Mesenchymal stem cell (in vitro differentiated cells and primary cell): ENCODE measurements around the gene BIK.

Experiments used
- DNase-seq: peaks from one replicate; pipeline ENCODE4 v3.0.0-alpha.2; 2013
- H2AFZ ChIP-seq: one replicate; pipeline ENCODE4 v1.6.1; 2013; ENCODE audit warnings: low read depth, mild to moderate bottlenecking, control low read depth, inconsistent platforms, low read length, moderate library complexity
- H2AK5ac ChIP-seq: 2 replicates; pipeline ENCODE4 v1.6.1; 2013; ENCODE audit warnings: low read length, moderate library complexity, mild to moderate bottlenecking, inconsistent platforms; ENCODE audit not compliant: severe bottlenecking
- H2BK120ac ChIP-seq: one replicate; pipeline ENCODE4 v1.6.1; 2013; ENCODE audit warnings: low read depth, mild to moderate bottlenecking, inconsistent platforms, low read length, moderate library complexity
- H2BK12ac ChIP-seq, 2 experiments: one replicate each; pipeline ENCODE4 v1.6.1; 2013; ENCODE audit warnings: inconsistent platforms in 2 of 2, low read length in 2 of 2, mild to moderate bottlenecking in 2 of 2, moderate library complexity in 2 of 2, control low read depth in 1 of 2
- H2BK15ac ChIP-seq: one replicate; pipeline ENCODE4 v1.6.1; 2013; ENCODE audit warnings: mild to moderate bottlenecking, low read depth, inconsistent platforms; ENCODE audit not compliant: poor library complexity, severe bottlenecking
- H2BK5ac ChIP-seq: 2 replicates; pipeline ENCODE4 v1.6.1; 2013; ENCODE audit warnings: low read depth, mild to moderate bottlenecking, low read length, control low read depth, inconsistent platforms; ENCODE audit not compliant: poor library complexity, severe bottlenecking
- H3K14ac ChIP-seq, 2 experiments: one replicate each; pipeline ENCODE4 v1.6.1; 2013; ENCODE audit warnings: inconsistent platforms in 2 of 2, low read length in 2 of 2, control low read depth in 1 of 2, mild to moderate bottlenecking in 1 of 2, moderate library complexity in 1 of 2
- H3K18ac ChIP-seq, 2 experiments: one replicate each; pipeline ENCODE4 v1.6.1; 2013; ENCODE audit warnings: inconsistent platforms in 2 of 2, low read length in 2 of 2, control low read depth in 1 of 2, low read depth in 1 of 2, mild to moderate bottlenecking in 1 of 2
- H3K23ac ChIP-seq, 2 experiments: one replicate each; pipeline ENCODE4 v1.6.1; 2013; ENCODE audit warnings: inconsistent platforms in 2 of 2, low read length in 2 of 2, mild to moderate bottlenecking in 2 of 2, moderate library complexity in 2 of 2, control low read depth in 1 of 2
- H3K27ac ChIP-seq: 2 replicates; pipeline ENCODE4 v1.5.1; 2013; ENCODE audit warnings: mild to moderate bottlenecking, moderate library complexity, low read length, control low read depth, inconsistent platforms; ENCODE audit not compliant: poor library complexity, severe bottlenecking
- H3K27me3 ChIP-seq, 2 experiments: 2 replicates each; pipeline versions ENCODE4 v1.6.1 to v1.7.0; 2013; ENCODE audit warnings: low read length in 2 of 2, mild to moderate bottlenecking in 2 of 2, moderate library complexity in 2 of 2, control low read depth in 1 of 2, inconsistent platforms in 1 of 2; ENCODE audit not compliant: control insufficient read depth in 1 of 2, insufficient read depth in 1 of 2
- H3K36me3 ChIP-seq, 2 experiments: 2 replicates each; pipeline versions ENCODE4 v1.6.1 to v1.7.0; 2013; ENCODE audit warnings: low read length in 2 of 2, control low read depth in 1 of 2, inconsistent platforms in 1 of 2, low read depth in 1 of 2, mild to moderate bottlenecking in 1 of 2; ENCODE audit not compliant: insufficient read depth in 2 of 2, control insufficient read depth in 1 of 2
- H3K4ac ChIP-seq, 2 experiments: one replicate each; pipeline ENCODE4 v1.6.1; 2013; ENCODE audit warnings: inconsistent platforms in 2 of 2, low read length in 2 of 2, mild to moderate bottlenecking in 2 of 2, moderate library complexity in 2 of 2, control low read depth in 1 of 2, low read depth in 1 of 2
- H3K4me1 ChIP-seq: 2 replicates; pipeline ENCODE4 v1.6.1; 2013; ENCODE audit warnings: low read depth, low read length, control low read depth; ENCODE audit not compliant: control insufficient read depth, insufficient read depth
- H3K4me2 ChIP-seq: 2 replicates; pipeline ENCODE4 v1.6.1; 2013; ENCODE audit warnings: low read length, mild to moderate bottlenecking, inconsistent platforms; ENCODE audit not compliant: poor library complexity, severe bottlenecking
- H3K4me3 ChIP-seq, 2 experiments: 2 replicates each; pipeline versions ENCODE4 v1.5.1 to v1.7.0; 2013; ENCODE audit warnings: low read length in 2 of 2, mild to moderate bottlenecking in 2 of 2, control low read depth in 1 of 2, low read depth in 1 of 2; ENCODE audit not compliant: insufficient read depth in 1 of 2
- H3K79me1 ChIP-seq: replicated peaks from 2 replicates; pipeline ENCODE4 v1.6.1; 2013; ENCODE audit warnings: mild to moderate bottlenecking, control low read depth, low read length, inconsistent platforms; ENCODE audit not compliant: poor library complexity, severe bottlenecking
- H3K9ac ChIP-seq: 2 replicates; pipeline ENCODE4 v1.7.0; 2013; ENCODE audit warnings: mild to moderate bottlenecking, low read length, moderate library complexity
- H3K9me3 ChIP-seq: 2 replicates; pipeline ENCODE4 v1.7.0; 2013; ENCODE audit warnings: mild to moderate bottlenecking, low read length; ENCODE audit not compliant: control insufficient read depth
- H4K8ac ChIP-seq: one replicate; pipeline ENCODE4 v1.6.1; 2013; ENCODE audit warnings: inconsistent platforms, mild to moderate bottlenecking, low read length, moderate library complexity
- H4K91ac ChIP-seq: one replicate; pipeline ENCODE4 v1.6.1; 2013; ENCODE audit warnings: mild to moderate bottlenecking, low read length, inconsistent platforms
- WGBS: methylation state at CpG from one replicate; pipeline ENCODE4 v1.1.7; 2013; ENCODE audit warnings: mixed read lengths; 5-methylcytosine and 5-hydroxymethylcytosine counted together

BIK gene

GRCh38 chr22:43109511-43109910 lies 1.0 kb upstream of the BIK start:
- no peak overlapping the region for H2BK5ac ChIP-seq
- no peak overlapping the region for H3K9ac ChIP-seq
- H3K79me1 ChIP-seq, result no peaks in the 10 kb centered on the region
- no peak for DNase-seq
- H2BK120ac ChIP-seq, result no peak overlapping the region
- no peak overlapping the region for H3K4me3 ChIP-seq
- peaks cover 48 to 72% of the 10 kb centered on the region in 2 experiments for H3K27me3 ChIP-seq
- no peak overlapping the region for H3K18ac ChIP-seq
- H3K9me3 ChIP-seq, result no peaks in the 10 kb centered on the region
- no peak overlapping the region for H2BK15ac ChIP-seq
- no peak overlapping the region for H2AK5ac ChIP-seq
- H2BK12ac ChIP-seq, result no peak overlapping the region
- H3K23ac ChIP-seq, result no peak overlapping the region
- H2AFZ ChIP-seq, result no peak overlapping the region
- H3K4me2 ChIP-seq, result no peak overlapping the region
- H3K27ac ChIP-seq, result no peak overlapping the region
- no peak overlapping the region for H3K4ac ChIP-seq
- H3K4me1 ChIP-seq, result peaks cover 17% of the 10 kb centered on the region
- no peak overlapping the region for H4K91ac ChIP-seq
- no peak overlapping the region for H3K14ac ChIP-seq
- 6% methylated on average over 2 of the region's 5 CpGs for WGBS
- H3K36me3 ChIP-seq, result no peaks in the 10 kb centered on the region
- H4K8ac ChIP-seq, result no peak overlapping the region

- H3K27me3 ChIP-seq, result peaks cover 53 to 76% of the 10 kb centered on the region in 2 experiments
- H4K91ac ChIP-seq, result no peak overlapping the region
- no peak overlapping the region for H2BK120ac ChIP-seq
- peak overlapping the region; percentile 97 for H3K4me2 ChIP-seq
- H2BK5ac ChIP-seq, result no peak overlapping the region
- no peaks in the 10 kb centered on the region for H3K9me3 ChIP-seq
- H3K18ac ChIP-seq, result no peak overlapping the region
- WGBS, result 4% methylated on average over 24 of the region's 32 CpGs
- no peaks in the 10 kb centered on the region for H3K36me3 ChIP-seq
- no peak overlapping the region for H4K8ac ChIP-seq
- no peak overlapping the region for H3K4ac ChIP-seq
- H3K4me3 ChIP-seq, result peak overlapping the region in 1 of 2 experiments; percentile 68
- peak overlapping the region; percentile 39 for H2AFZ ChIP-seq
- no peak overlapping the region for H3K27ac ChIP-seq
- no peak for DNase-seq
- peaks cover 17% of the 10 kb centered on the region for H3K4me1 ChIP-seq
- no peaks in the 10 kb centered on the region for H3K79me1 ChIP-seq
- no peak overlapping the region for H3K14ac ChIP-seq
- H2BK12ac ChIP-seq, result no peak overlapping the region
- H3K23ac ChIP-seq, result peak overlapping the region in 1 of 2 experiments; percentile 23
- no peak overlapping the region for H2AK5ac ChIP-seq
- H2BK15ac ChIP-seq, result no peak overlapping the region
- no peak overlapping the region for H3K9ac ChIP-seq
These were observed 568 bp upstream of the BIK start for GRCh38 chr22:43109921-43110443.

GRCh38 chr22:43110927-43111623 lies 525 bp downstream of the BIK start:
- Histone ChIP-seq H4K8ac (peak overlapping the region; percentile 24), H4K91ac (no peak overlapping the region), H3K18ac (peak overlapping the region; percentile 54 to 85), H2AFZ (peak overlapping the region; percentile 59), H2BK15ac (no peak overlapping the region), H3K23ac (peak overlapping the region; percentile 30 to 34), H3K14ac (peak overlapping the region in 1 of 2 experiments; percentile 79), H3K79me1 (no peaks in the 10 kb centered on the region), H3K4me1 (peaks cover 17% of the 10 kb centered on the region), H3K36me3 (no peaks in the 10 kb centered on the region), H2BK5ac (no peak overlapping the region), H2AK5ac (no peak overlapping the region), H3K9me3 (no peaks in the 10 kb centered on the region), H2BK120ac (no peak overlapping the region), H3K27ac (no peak overlapping the region), H3K9ac (no peak overlapping the region), H2BK12ac (no peak overlapping the region), H3K4me2 (peak overlapping the region; percentile 97), H3K27me3 (peaks cover 56 to 85% of the 10 kb centered on the region in 2 experiments), H3K4ac (peak overlapping the region in 1 of 2 experiments; percentile 44), H3K4me3 (peak overlapping the region; percentile 56 to 67)
- no peak for DNase-seq
- 6% methylated on average over 86 of the region's 86 CpGs for WGBS

- Histone ChIP-seq H3K4ac (no peak overlapping the region), H3K18ac (no peak overlapping the region), H2BK5ac (no peak overlapping the region), H3K4me3 (no peak overlapping the region), H2AK5ac (no peak overlapping the region), H3K27me3 (peaks cover 53 to 71% of the 10 kb centered on the region in 2 experiments), H3K23ac (no peak overlapping the region), H4K8ac (no peak overlapping the region), H3K27ac (no peak overlapping the region), H2BK120ac (no peak overlapping the region), H2BK15ac (no peak overlapping the region), H4K91ac (no peak overlapping the region), H3K4me2 (no peak overlapping the region), H3K36me3 (no peaks in the 10 kb centered on the region), H2AFZ (no peak overlapping the region), H3K4me1 (peaks cover 25% of the 10 kb centered on the region), H3K14ac (no peak overlapping the region), H2BK12ac (no peak overlapping the region), H3K9ac (no peak overlapping the region), H3K9me3 (no peaks in the 10 kb centered on the region), H3K79me1 (no peaks in the 10 kb centered on the region)
- DNase-seq, result no peak
- WGBS, result 68% methylated on average over 9 of the region's 13 CpGs
These were observed 3.1 kb downstream of the BIK start for GRCh38 chr22:43113526-43114251.
